SK-N-SH treated with all-trans-retinoic acid at 6 μM for 48 hours (cell line): ENCODE results near the gene FRMD5.

Experiments
- ATAC-seq: fragments of 200-7000 bp; cut with Tn5 transposase; 3 replicates; pipeline ENCODE4 v1.9.1; 2020; ENCODE audit warnings: mild to moderate bottlenecking, moderate library complexity
- ARNTL ChIP-seq: fragments of 450-650 bp; formaldehyde crosslinking; IDR thresholded peaks from 2 replicates; pipeline ENCODE4 v1.5.0; 2020; ENCODE audit warnings: low read depth, mild to moderate bottlenecking, moderate library complexity, borderline replicate concordance
- BACH2 ChIP-seq: fragments of 250-450 bp; sonication (Bioruptor Pico); IDR thresholded peaks from 2 replicates; pipeline ENCODE4 v1.9.0; 2021; ENCODE audit warnings: mild to moderate bottlenecking, borderline replicate concordance
- CSDC2 ChIP-seq: fragments of 250-450 bp; sonication (Bioruptor Pico); IDR thresholded peaks from 2 replicates; pipeline ENCODE4 v1.5.0; 2020; ENCODE audit warnings: mild to moderate bottlenecking, moderate library complexity
- ESRRG ChIP-seq: fragments of 250-450 bp; sonication (Bioruptor Pico); IDR thresholded peaks from 2 replicates; pipeline ENCODE4 v1.6.1; 2021; ENCODE audit warnings: mild to moderate bottlenecking
- GLIS3 ChIP-seq: fragments of 250-450 bp; sonication (Bioruptor Pico); IDR thresholded peaks from 2 replicates; pipeline ENCODE4 v1.5.0; 2020; ENCODE audit warnings: mild to moderate bottlenecking, moderate library complexity
- ISL1 ChIP-seq: fragments of 250-450 bp; sonication (Bioruptor Pico); IDR thresholded peaks from 2 replicates; pipeline ENCODE4 v2.1.2; 2022; ENCODE audit warnings: mild to moderate bottlenecking, moderate library complexity
- OSR1 ChIP-seq: fragments of 250-450 bp; sonication (Bioruptor Pico); IDR thresholded peaks from 2 replicates; pipeline ENCODE4 v1.8.0; 2022; ENCODE audit warnings: moderate library complexity, mild to moderate bottlenecking, inconsistent platforms
- PPARA ChIP-seq: fragments of 250-450 bp; sonication (Bioruptor Pico); IDR thresholded peaks from 2 replicates; pipeline ENCODE4 v1.5.0; 2020; ENCODE audit warnings: mild to moderate bottlenecking, borderline replicate concordance
- RARB ChIP-seq: fragments of 250-450 bp; sonication (Bioruptor Pico); IDR thresholded peaks from 2 replicates; pipeline ENCODE4 v1.8.0; 2021; ENCODE audit warnings: mild to moderate bottlenecking, moderate library complexity
- SNAI2 ChIP-seq: fragments of 250-450 bp; sonication (Bioruptor Pico); IDR thresholded peaks from 2 replicates; pipeline ENCODE4 v1.5.0; 2020; ENCODE audit warnings: mild to moderate bottlenecking, moderate library complexity
- TCF4 ChIP-seq: fragments of 250-450 bp; sonication (Bioruptor Pico); IDR thresholded peaks from 2 replicates; pipeline ENCODE4 v1.8.0; 2021; ENCODE audit warnings: mild to moderate bottlenecking, moderate library complexity, borderline replicate concordance
- TOX ChIP-seq: fragments of 250-450 bp; sonication (Bioruptor Pico); IDR thresholded peaks from 2 replicates; pipeline ENCODE4 v1.8.0; 2021; ENCODE audit warnings: mild to moderate bottlenecking, moderate library complexity, borderline replicate concordance
- ZC3H10 ChIP-seq: fragments of 250-450 bp; sonication (Bioruptor Pico); IDR thresholded peaks from 2 replicates; pipeline ENCODE4 v1.5.1; 2021; ENCODE audit warnings: mild to moderate bottlenecking, moderate library complexity
- ZFP3 ChIP-seq: fragments of 250-450 bp; sonication (Bioruptor Pico); IDR thresholded peaks from 2 replicates; pipeline ENCODE4 v1.5.0; 2020; ENCODE audit warnings: mild to moderate bottlenecking, moderate library complexity
- ZFP30 ChIP-seq: fragments of 450-650 bp; formaldehyde crosslinking; IDR thresholded peaks from 2 replicates; pipeline ENCODE4 v1.5.0; 2022; ENCODE audit warnings: mild to moderate bottlenecking, moderate library complexity
- ZNF70 ChIP-seq: fragments of 450-650 bp; formaldehyde crosslinking; IDR thresholded peaks from 2 replicates; pipeline ENCODE4 v1.5.0; 2020; ENCODE audit warnings: mild to moderate bottlenecking, moderate library complexity
- ZNF8 ChIP-seq: fragments of 450-650 bp; formaldehyde crosslinking; IDR thresholded peaks from 2 replicates; pipeline ENCODE4 v1.5.0; 2020; ENCODE audit warnings: mild to moderate bottlenecking, moderate library complexity
- TF ChIP-seq, protein P1 (sequence below): fragments of 250-450 bp; sonication (Bioruptor Pico); IDR thresholded peaks from 2 replicates; pipeline ENCODE4 v1.5.0; 2020; ENCODE audit warnings: mild to moderate bottlenecking, moderate library complexity
- TF ChIP-seq, protein P2 (sequence below): fragments of 250-450 bp; sonication (Bioruptor Pico); IDR thresholded peaks from 2 replicates; pipeline ENCODE4 v1.5.1; 2020; ENCODE audit warnings: low read depth, mild to moderate bottlenecking, moderate library complexity
- TF ChIP-seq, protein P3 (sequence below): fragments of 250-450 bp; sonication (Bioruptor Pico); IDR thresholded peaks from 2 replicates; pipeline ENCODE4 v1.8.0; 2020; ENCODE audit warnings: mild to moderate bottlenecking, moderate library complexity, borderline replicate concordance

The FRMD5 gene

DNA sequence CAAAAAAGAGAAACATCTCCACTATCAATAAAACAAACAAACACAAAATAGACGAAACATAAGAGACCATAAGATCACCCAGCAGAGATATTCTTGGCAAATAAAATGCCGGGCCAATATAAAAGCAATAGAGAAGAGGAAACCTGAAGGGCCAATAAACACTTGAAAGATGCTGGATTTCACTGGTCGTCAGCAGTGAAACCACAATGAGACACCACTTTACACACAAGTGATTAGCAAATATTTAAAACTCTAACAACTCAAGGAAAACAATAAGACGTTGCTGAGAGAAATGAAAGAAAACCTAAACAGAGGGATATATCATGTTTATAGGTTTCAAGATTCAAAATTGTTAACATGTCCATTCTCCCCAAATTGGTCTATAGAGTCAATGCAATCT lies 219.7 kb downstream of the FRMD5 start (continued):
- TF ChIP-seq, protein P1, sequence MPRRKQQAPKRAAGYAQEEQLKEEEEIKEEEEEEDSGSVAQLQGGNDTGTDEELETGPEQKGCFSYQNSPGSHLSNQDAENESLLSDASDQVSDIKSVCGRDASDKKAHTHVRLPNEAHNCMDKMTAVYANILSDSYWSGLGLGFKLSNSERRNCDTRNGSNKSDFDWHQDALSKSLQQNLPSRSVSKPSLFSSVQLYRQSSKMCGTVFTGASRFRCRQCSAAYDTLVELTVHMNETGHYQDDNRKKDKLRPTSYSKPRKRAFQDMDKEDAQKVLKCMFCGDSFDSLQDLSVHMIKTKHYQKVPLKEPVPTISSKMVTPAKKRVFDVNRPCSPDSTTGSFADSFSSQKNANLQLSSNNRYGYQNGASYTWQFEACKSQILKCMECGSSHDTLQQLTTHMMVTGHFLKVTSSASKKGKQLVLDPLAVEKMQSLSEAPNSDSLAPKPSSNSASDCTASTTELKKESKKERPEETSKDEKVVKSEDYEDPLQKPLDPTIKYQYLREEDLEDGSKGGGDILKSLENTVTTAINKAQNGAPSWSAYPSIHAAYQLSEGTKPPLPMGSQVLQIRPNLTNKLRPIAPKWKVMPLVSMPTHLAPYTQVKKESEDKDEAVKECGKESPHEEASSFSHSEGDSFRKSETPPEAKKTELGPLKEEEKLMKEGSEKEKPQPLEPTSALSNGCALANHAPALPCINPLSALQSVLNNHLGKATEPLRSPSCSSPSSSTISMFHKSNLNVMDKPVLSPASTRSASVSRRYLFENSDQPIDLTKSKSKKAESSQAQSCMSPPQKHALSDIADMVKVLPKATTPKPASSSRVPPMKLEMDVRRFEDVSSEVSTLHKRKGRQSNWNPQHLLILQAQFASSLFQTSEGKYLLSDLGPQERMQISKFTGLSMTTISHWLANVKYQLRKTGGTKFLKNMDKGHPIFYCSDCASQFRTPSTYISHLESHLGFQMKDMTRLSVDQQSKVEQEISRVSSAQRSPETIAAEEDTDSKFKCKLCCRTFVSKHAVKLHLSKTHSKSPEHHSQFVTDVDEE (CRISPR knock-in tag): no peak
- TF ChIP-seq ZNF70 (CRISPR knock-in tag): no peak
- TF ChIP-seq OSR1: no peak
- TF ChIP-seq BACH2 (CRISPR knock-in tag): no peak
- no peak for TF ChIP-seq ARNTL (CRISPR knock-in tag)
- TF ChIP-seq, protein P2, sequence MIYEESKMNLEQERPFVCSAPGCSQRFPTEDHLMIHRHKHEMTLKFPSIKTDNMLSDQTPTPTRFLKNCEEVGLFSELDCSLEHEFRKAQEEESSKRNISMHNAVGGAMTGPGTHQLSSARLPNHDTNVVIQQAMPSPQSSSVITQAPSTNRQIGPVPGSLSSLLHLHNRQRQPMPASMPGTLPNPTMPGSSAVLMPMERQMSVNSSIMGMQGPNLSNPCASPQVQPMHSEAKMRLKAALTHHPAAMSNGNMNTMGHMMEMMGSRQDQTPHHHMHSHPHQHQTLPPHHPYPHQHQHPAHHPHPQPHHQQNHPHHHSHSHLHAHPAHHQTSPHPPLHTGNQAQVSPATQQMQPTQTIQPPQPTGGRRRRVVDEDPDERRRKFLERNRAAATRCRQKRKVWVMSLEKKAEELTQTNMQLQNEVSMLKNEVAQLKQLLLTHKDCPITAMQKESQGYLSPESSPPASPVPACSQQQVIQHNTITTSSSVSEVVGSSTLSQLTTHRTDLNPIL (CRISPR knock-in tag): no peak

DNA sequence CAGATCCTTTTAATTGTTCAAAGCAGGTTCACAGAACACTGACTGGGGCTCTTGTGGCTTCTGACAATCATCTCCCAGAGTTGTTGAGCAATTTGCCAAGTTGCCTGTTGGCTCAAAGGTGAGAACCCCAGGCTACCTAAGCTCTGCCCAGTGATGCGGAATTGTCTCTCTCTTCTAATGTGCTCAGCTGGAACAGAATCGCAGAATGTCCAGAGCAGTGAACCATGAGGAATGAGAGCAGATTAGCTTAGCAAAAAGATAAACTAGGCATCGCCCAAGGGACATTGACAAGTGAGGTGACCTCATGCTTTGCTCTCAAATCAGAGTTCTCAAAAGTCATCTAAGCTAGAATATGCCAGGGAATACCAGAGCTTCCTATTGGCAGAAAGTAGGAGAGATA lies 220.2 kb downstream of the FRMD5 start:
- no peak for ATAC-seq
- TF ChIP-seq TOX: no peak
- no peak for TF ChIP-seq ARNTL (CRISPR knock-in tag)
- no peak for TF ChIP-seq CSDC2 (CRISPR knock-in tag)
- TF ChIP-seq ISL1 (CRISPR knock-in tag): no peak
- no peak for TF ChIP-seq ZFP30 (CRISPR knock-in tag)
- TF ChIP-seq SNAI2 (CRISPR knock-in tag): no peak
- no peak for TF ChIP-seq ZC3H10

DNA sequence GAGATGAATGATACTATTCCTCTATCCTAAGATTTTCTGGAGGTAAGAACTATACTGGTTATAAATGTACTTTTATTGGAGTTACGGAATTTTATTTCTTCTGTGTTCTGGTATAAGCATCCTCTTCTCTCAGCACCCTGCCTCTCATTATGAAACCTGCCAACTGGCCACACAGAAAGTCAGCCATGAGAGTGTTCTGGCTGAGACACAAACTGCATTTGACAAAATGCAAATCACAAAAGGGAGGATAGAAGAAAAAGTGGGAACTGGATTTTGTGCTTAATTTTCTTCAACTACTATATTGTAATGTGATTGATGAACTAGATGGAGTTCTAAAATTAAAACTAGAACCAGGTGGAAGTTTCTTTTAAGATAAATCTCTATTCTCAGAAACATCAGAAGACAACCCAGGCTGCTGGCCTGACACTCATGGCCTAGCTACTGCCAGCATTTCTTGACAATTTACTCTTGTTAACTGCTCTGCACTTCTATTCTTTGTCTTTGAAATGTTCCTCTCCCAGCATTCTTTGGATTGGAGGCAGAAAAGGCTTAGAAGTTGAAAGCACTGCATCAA lies 225.2 kb downstream of the FRMD5 start:
- no peak for ATAC-seq
- TF ChIP-seq ZFP30 (CRISPR knock-in tag): no peak
- TF ChIP-seq ZNF8 (CRISPR knock-in tag): no peak
- TF ChIP-seq PPARA (CRISPR knock-in tag): no peak
- TF ChIP-seq BACH2 (CRISPR knock-in tag): no peak
- no peak for TF ChIP-seq ISL1 (CRISPR knock-in tag)
- TF ChIP-seq ZC3H10: no peak
- TF ChIP-seq, protein P1 (CRISPR knock-in tag): no peak
- TF ChIP-seq ARNTL (CRISPR knock-in tag): no peak
- TF ChIP-seq ESRRG (CRISPR knock-in tag): no peak
- TF ChIP-seq ZNF70 (CRISPR knock-in tag): no peak
- no peak for TF ChIP-seq RARB
- TF ChIP-seq GLIS3 (CRISPR knock-in tag): no peak
- TF ChIP-seq, protein P2 (CRISPR knock-in tag): no peak

DNA sequence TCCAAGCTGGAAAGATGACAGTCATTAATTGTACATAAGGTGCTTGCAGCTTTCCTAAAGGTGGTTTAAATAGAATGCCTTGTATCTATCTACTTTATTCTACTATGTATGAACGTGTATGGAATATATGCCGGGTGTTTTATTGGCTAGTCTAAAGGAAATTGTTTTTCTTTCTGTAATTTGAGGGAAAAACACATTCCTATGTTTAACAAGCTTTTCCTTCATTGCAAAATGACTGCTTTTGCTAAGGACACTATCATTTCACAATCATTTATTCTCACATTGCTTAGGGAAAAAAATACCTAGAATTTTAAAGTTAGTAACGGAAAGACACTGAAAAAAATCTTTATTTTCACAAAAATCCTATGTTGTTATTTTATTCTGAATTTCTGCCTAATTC lies 226.5 kb downstream of the FRMD5 start:
- no peak for ATAC-seq

More for the DNA sequence above, 226.5 kb downstream of the FRMD5 start:
- no peak for TF ChIP-seq ZNF70 (CRISPR knock-in tag)
- no peak for TF ChIP-seq ZFP3 (CRISPR knock-in tag)
- no peak for TF ChIP-seq BACH2 (CRISPR knock-in tag)
- TF ChIP-seq ZC3H10: no peak
- TF ChIP-seq, protein P3, sequence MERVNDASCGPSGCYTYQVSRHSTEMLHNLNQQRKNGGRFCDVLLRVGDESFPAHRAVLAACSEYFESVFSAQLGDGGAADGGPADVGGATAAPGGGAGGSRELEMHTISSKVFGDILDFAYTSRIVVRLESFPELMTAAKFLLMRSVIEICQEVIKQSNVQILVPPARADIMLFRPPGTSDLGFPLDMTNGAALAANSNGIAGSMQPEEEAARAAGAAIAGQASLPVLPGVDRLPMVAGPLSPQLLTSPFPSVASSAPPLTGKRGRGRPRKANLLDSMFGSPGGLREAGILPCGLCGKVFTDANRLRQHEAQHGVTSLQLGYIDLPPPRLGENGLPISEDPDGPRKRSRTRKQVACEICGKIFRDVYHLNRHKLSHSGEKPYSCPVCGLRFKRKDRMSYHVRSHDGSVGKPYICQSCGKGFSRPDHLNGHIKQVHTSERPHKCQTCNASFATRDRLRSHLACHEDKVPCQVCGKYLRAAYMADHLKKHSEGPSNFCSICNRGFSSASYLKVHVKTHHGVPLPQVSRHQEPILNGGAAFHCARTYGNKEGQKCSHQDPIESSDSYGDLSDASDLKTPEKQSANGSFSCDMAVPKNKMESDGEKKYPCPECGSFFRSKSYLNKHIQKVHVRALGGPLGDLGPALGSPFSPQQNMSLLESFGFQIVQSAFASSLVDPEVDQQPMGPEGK (CRISPR knock-in tag): no peak
- no peak for TF ChIP-seq GLIS3 (CRISPR knock-in tag)
- TF ChIP-seq CSDC2 (CRISPR knock-in tag): no peak
- TF ChIP-seq TCF4 (CRISPR knock-in tag): no peak
- no peak for TF ChIP-seq ARNTL (CRISPR knock-in tag)
- TF ChIP-seq PPARA (CRISPR knock-in tag): no peak
